Osteoblast (primary cell): Measurements from ENCODE around the gene ZNF142. TPM values are rescaled to one million over a fixed set of nuclear protein-coding genes. Genes with fewer than 3 reads are reported as not detected.
A peak's percentile ranks its signal among the peaks of the same experiment; 100 is the strongest.

Experiments used
- DNase-seq: peaks from one replicate; pipeline ENCODE4 v3.0.0; 2011; ENCODE audit warnings: low spot score, mixed read lengths; ENCODE audit not compliant: insufficient read length; ENCODE audit errors: missing footprints
- H2AFZ ChIP-seq: 2 replicates; pipeline ENCODE4 v1.6.0; 2011; ENCODE audit warnings: mild to moderate bottlenecking, low read length
- H3K27ac ChIP-seq: 2 replicates; pipeline ENCODE4 v1.5.1; 2011; ENCODE audit warnings: mild to moderate bottlenecking, low read depth, low read length, moderate library complexity
- H3K27me3 ChIP-seq: 2 replicates; pipeline ENCODE4 v1.6.0; 2012; ENCODE audit warnings: mild to moderate bottlenecking, control low read depth, inconsistent platforms, low read length, moderate library complexity; ENCODE audit not compliant: insufficient read depth
- H3K36me3 ChIP-seq: 2 replicates; pipeline ENCODE4 v1.5.1; 2011; ENCODE audit warnings: mild to moderate bottlenecking, low read length, control low read depth, moderate library complexity; ENCODE audit not compliant: insufficient read depth
- H3K4me1 ChIP-seq: 2 replicates; pipeline ENCODE4 v1.5.1; 2011; ENCODE audit warnings: mild to moderate bottlenecking, low read length, control low read depth, moderate library complexity; ENCODE audit not compliant: insufficient read depth
- H3K4me2 ChIP-seq: 2 replicates; pipeline ENCODE4 v1.6.0; 2011; ENCODE audit warnings: mild to moderate bottlenecking, low read length; ENCODE audit not compliant: insufficient read depth
- H3K4me3 ChIP-seq: fragments of 200-600 bp; sonication (generic); 3 replicates; pipeline ENCODE4 v1.5.1; 2012; ENCODE audit warnings: mild to moderate bottlenecking, low read length, inconsistent platforms; ENCODE audit not compliant: insufficient read depth
- H3K79me2 ChIP-seq: 2 replicates; pipeline ENCODE4 v1.6.0; 2012; ENCODE audit warnings: mild to moderate bottlenecking, low read length, control low read depth, inconsistent platforms; ENCODE audit not compliant: insufficient read depth
- H3K9me3 ChIP-seq: 2 replicates; pipeline ENCODE4 v1.5.1; 2011; ENCODE audit warnings: low read depth, low read length, control low read depth
- H4K20me1 ChIP-seq: 2 replicates; pipeline ENCODE4 v1.6.0; 2012; ENCODE audit warnings: mild to moderate bottlenecking, low read length, control low read depth; ENCODE audit not compliant: insufficient read depth
- CTCF ChIP-seq: IDR thresholded peaks from 2 replicates; pipeline ENCODE4 v1.5.1; 2011; ENCODE audit warnings: mild to moderate bottlenecking, low read depth, low read length, moderate library complexity; ENCODE audit errors: extremely low read depth
- total RNA-seq: library from RNA; depleted of rRNA; stranded (reverse); fragments of >200 nt; gene quantifications from 2 replicates; pipeline ENCODE4 v1.2.3, GENCODE V29; 2012

The ZNF142 gene
- total RNA-seq, 1 donor: 14.8 TPM

DNA sequence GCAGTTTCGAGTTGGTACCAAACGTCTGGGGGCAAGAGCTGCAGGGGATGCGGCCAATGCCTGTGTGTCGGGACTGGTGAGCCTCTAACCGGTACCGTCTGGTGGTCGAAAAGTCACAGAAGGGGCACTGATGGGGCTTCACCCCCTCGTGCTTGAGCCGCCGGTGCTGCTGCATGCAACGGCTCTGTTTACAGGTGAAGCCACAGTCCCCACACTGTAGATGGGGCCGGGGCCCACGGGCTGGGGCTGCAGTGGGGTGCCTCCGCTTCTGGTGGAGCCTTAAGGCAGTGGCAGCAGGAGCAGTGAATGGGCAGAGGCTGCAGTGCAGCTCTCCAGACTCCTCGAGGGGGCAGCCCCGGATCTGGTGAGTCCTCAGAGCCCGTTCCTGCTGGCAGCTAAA, 16.6 kb downstream of the ZNF142 start:
- Histone ChIP-seq H2AFZ (no peak overlapping the region), H3K4me3 (no peak overlapping the region), H3K4me1 (peaks cover 10% of the 10 kb centered on the region), H3K9me3 (no peaks in the 10 kb centered on the region), H3K27ac (no peak overlapping the region), H3K4me2 (no peak overlapping the region), H3K36me3 (peaks cover 80% of the 10 kb centered on the region), H3K79me2 (no peaks in the 10 kb centered on the region), H4K20me1 (no peaks in the 10 kb centered on the region), H3K27me3 (no peaks in the 10 kb centered on the region)
- no peak for DNase-seq
- no peak for TF ChIP-seq CTCF

- TF ChIP-seq CTCF: no peak
- no peak for DNase-seq
- no peak overlapping the region for H3K4me2 ChIP-seq
- H3K4me3 ChIP-seq: no peak overlapping the region
- H3K27ac ChIP-seq: no peak overlapping the region
- no peak overlapping the region for H2AFZ ChIP-seq
- H3K9me3 ChIP-seq: no peaks in the 10 kb centered on the region
- peaks cover 10% of the 10 kb centered on the region for H3K4me1 ChIP-seq
- H3K27me3 ChIP-seq: no peaks in the 10 kb centered on the region
- peaks cover 80% of the 10 kb centered on the region for H3K36me3 ChIP-seq
- no peaks in the 10 kb centered on the region for H4K20me1 ChIP-seq
- H3K79me2 ChIP-seq: no peaks in the 10 kb centered on the region
Observed at GRCh38 chr2:218642121-218642656, 17.2 kb downstream of the ZNF142 start.

- H3K36me3 ChIP-seq: peaks cover 65% of the 10 kb centered on the region
- no peak overlapping the region for H3K4me3 ChIP-seq
- H3K27ac ChIP-seq: no peak overlapping the region
- no peaks in the 10 kb centered on the region for H4K20me1 ChIP-seq
- TF ChIP-seq CTCF: no peak
- H3K79me2 ChIP-seq: no peaks in the 10 kb centered on the region
- H3K4me2 ChIP-seq: no peak overlapping the region
- no peaks in the 10 kb centered on the region for H3K27me3 ChIP-seq
- no peaks in the 10 kb centered on the region for H3K9me3 ChIP-seq
- no peaks in the 10 kb centered on the region for H3K4me1 ChIP-seq
- H2AFZ ChIP-seq: no peak overlapping the region
- no peak for DNase-seq
Observed at GRCh38 chr2:218638372-218638771, 21.1 kb downstream of the ZNF142 start.

DNA sequence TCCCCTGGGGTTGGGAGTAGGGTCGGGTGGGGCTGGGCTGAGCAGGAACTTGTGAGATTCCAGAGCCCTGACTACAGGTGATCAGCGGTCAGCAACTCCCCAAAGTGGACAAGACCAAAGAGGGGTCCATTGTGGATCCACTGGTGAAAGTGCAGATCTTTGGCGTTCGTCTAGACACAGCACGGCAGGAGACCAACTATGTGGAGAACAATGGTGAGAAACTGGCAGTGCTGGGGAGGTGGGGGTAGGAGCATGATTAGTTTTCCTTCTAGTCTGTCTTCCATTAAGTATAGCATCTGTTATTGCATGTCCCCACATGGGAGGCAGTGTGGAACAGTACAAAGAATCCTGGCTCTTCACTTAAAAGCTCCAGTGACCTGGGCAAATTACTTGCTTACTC, 23.7 kb downstream of the ZNF142 start:
- peaks cover 45% of the 10 kb centered on the region for H3K36me3 ChIP-seq
- no peak for TF ChIP-seq CTCF
- no peak overlapping the region for H2AFZ ChIP-seq
- H3K79me2 ChIP-seq: no peaks in the 10 kb centered on the region
- DNase-seq: peak; percentile 77
- H3K9me3 ChIP-seq: no peaks in the 10 kb centered on the region
- H3K4me3 ChIP-seq: no peak overlapping the region
- H3K27me3 ChIP-seq: no peaks in the 10 kb centered on the region
- H3K4me1 ChIP-seq: peaks cover 5% of the 10 kb centered on the region
- no peak overlapping the region for H3K4me2 ChIP-seq
- H4K20me1 ChIP-seq: no peaks in the 10 kb centered on the region
- no peak overlapping the region for H3K27ac ChIP-seq
